Measurements from ENCODE around the gene CCER1. TPM values are rescaled to one million over a fixed set of nuclear protein-coding genes. Genes with fewer than 3 reads are reported as not detected.

Gene CCER1
- total RNA-seq, 1 experiment from 2014 or later, result not detected

GRCh38 chr12:91001306-91001705, 46.3 kb upstream of the CCER1 start:
- DNase-seq (ENCODE audit: low read depth, low spot score), result no peak
- TF ChIP-seq TCF7L2 (IDR thresholded peaks at IDR 0.05; ENCODE audit: low read depth, low read length) (no peak), POLR2AphosphoS5 (IDR thresholded peaks at IDR 0.05; ENCODE audit: low read depth, low read length) (no peak)
- no peak for ATAC-seq
- no peaks in the 10 kb centered on the region for H3K9me3 ChIP-seq (ENCODE audit: control insufficient read depth, insufficient read depth, low read depth, low read length)
- H3K27me3 ChIP-seq (ENCODE audit: control insufficient read depth, insufficient read depth, low read length), result no peaks in the 10 kb centered on the region
- intact Hi-C loops (cut with micrococcal nuclease; ENCODE audit: unreplicated experiment), result no loop called here
- ChIA-PET CTCF (no interaction called here), POLR2A (no interaction called here)
- in situ Hi-C loops (cut with HindIII; ENCODE audit: low pct_unique_long_range_greater_than_20kb, low sequenced_read_pairs), result no loop called here
- no peak overlapping the region for H3K27ac ChIP-seq (ENCODE audit: low read length)
- H3K4me3 ChIP-seq (ENCODE audit: low read depth in 2 of 2, low read length in 2 of 2), result no peak overlapping the region
- BruUV-seq (replicated peaks), result no TSS peak
- no peaks in the 10 kb centered on the region; the same call in 1 of the 2 replicates for H3K36me3 ChIP-seq (ENCODE audit: control insufficient read depth, insufficient read depth, low read length)
- no peaks in the 10 kb centered on the region for H3K4me1 ChIP-seq (ENCODE audit: control insufficient read depth, insufficient read depth, low read length)

- in situ Hi-C loops (cut with HindIII; ENCODE audit: low pct_unique_long_range_greater_than_20kb, low sequenced_read_pairs), result no loop called here
- H3K27ac ChIP-seq (ENCODE audit: low read length), result no peak overlapping the region
- intact Hi-C loops (cut with micrococcal nuclease; ENCODE audit: unreplicated experiment), result no loop called here
Measured at GRCh38 chr12:90999966-91000365, 45.0 kb upstream of the CCER1 start.

More at GRCh38 chr12:90999966-91000365, 45.0 kb upstream of the CCER1 start:
- no TSS peak for BruUV-seq (replicated peaks)
- no peak overlapping the region for H3K4me3 ChIP-seq (ENCODE audit: low read depth in 2 of 2, low read length in 2 of 2)
- DNase-seq (ENCODE audit: low read depth, low spot score) (no peak), ATAC-seq (no peak)
- no peaks in the 10 kb centered on the region for H3K9me3 ChIP-seq (ENCODE audit: control insufficient read depth, insufficient read depth, low read depth, low read length)
- POLR2A ChIA-PET, result no interaction called here
- H3K27me3 ChIP-seq (ENCODE audit: control insufficient read depth, insufficient read depth, low read length), result no peaks in the 10 kb centered on the region
- H3K36me3 ChIP-seq (ENCODE audit: control insufficient read depth, insufficient read depth, low read length), result no peaks in the 10 kb centered on the region; the same call in 1 of the 2 replicates
- TF ChIP-seq TCF7L2 (IDR thresholded peaks at IDR 0.05; ENCODE audit: low read depth, low read length) (no peak), POLR2AphosphoS5 (IDR thresholded peaks at IDR 0.05; ENCODE audit: low read depth, low read length) (no peak), SIN3A (IDR thresholded peaks at IDR 0.05; ENCODE audit: borderline replicate concordance, insufficient read depth, low read depth, low read length) (no peak), REST (IDR thresholded peaks at IDR 0.05; ENCODE audit: insufficient read depth in 1 of 2, low read depth in 2 of 2, low read length in 1 of 2) (no peak), CTCF (IDR thresholded peaks at IDR 0.05) (no peak)
- H3K4me1 ChIP-seq (ENCODE audit: control insufficient read depth, insufficient read depth, low read length), result no peaks in the 10 kb centered on the region
- CTCF ChIA-PET, result no interaction called here

Measured in Panc1 (cell line).